Effector CD8-positive, alpha-beta T cell (primary cell): ENCODE data around the gene DNAJB4.

Experiments
- DNase-seq: peaks from one replicate; lab custom pipeline; 2025; lab: John Stamatoyannopoulos, UW

Gene DNAJB4

GRCh38 chr1:78038071-78038470 is 33.3 kb downstream of the DNAJB4 start:
- no peak for DNase-seq

GRCh38 chr1:78038491-78038939 is 33.8 kb downstream of the DNAJB4 start:
- no peak for DNase-seq

GRCh38 chr1:78040484-78041089 is 35.8 kb downstream of the DNAJB4 start:
- DNase-seq: no peak

- no peak for DNase-seq
These were observed 38.7 kb downstream of the DNAJB4 start for GRCh38 chr1:78043436-78043835.

GRCh38 chr1:78044796-78045562 is 40.2 kb downstream of the DNAJB4 start:
- no peak for DNase-seq

- no peak for DNase-seq
These were observed 40.8 kb downstream of the DNAJB4 start for GRCh38 chr1:78045563-78045925.

- no peak for DNase-seq
These were observed 41.4 kb downstream of the DNAJB4 start, which contains the start of gene GIPC2 for GRCh38 chr1:78045926-78046778. GIPC2 (plus strand) TSS chr1:78045966; CDS start chr1:78046095, 129 bp downstream.

GRCh38 chr1:78047106-78047505 is 42.4 kb downstream of the DNAJB4 start:
- no peak for DNase-seq

GRCh38 chr1:78047631-78048030 is 42.9 kb downstream of the DNAJB4 start:
- no peak for DNase-seq

- DNase-seq: no peak
These were observed 43.7 kb downstream of the DNAJB4 start for GRCh38 chr1:78048446-78048845.

- DNase-seq: no peak
These were observed 44.7 kb downstream of the DNAJB4 start for GRCh38 chr1:78049396-78049795.

GRCh38 chr1:78051005-78051404 is 46.3 kb downstream of the DNAJB4 start:
- DNase-seq: no peak

GRCh38 chr1:78052685-78053405 is 48.1 kb downstream of the DNAJB4 start:
- DNase-seq: no peak

GRCh38 chr1:78053498-78053897 is 48.8 kb downstream of the DNAJB4 start:
- no peak for DNase-seq

GRCh38 chr1:78054559-78054958 is 49.8 kb downstream of the DNAJB4 start:
- no peak for DNase-seq

GRCh38 chr1:78054972-78055371 is 50.2 kb downstream of the DNAJB4 start:
- DNase-seq: no peak

- DNase-seq: no peak
These were observed 50.9 kb downstream of the DNAJB4 start for GRCh38 chr1:78055565-78056132.

- no peak for DNase-seq
These were observed 53.9 kb downstream of the DNAJB4 start for GRCh38 chr1:78058670-78059069.

- DNase-seq: no peak
These were observed 56.3 kb downstream of the DNAJB4 start for GRCh38 chr1:78060857-78061563.

GRCh38 chr1:78061825-78062523 is 57.2 kb downstream of the DNAJB4 start:
- DNase-seq: no peak
